H1 (cell line): ENCODE results near the gene TBC1D22A. TPM values are rescaled to one million over a fixed set of nuclear protein-coding genes. Genes with fewer than 3 reads are reported as not detected.

Experiments used
- CTCF ChIA-PET: fragments of 300-600 bp; sonication (Branson Sonifier 250); formaldehyde crosslinking; loops from one replicate; lab custom pipeline; 2021; ENCODE audit not compliant: partially characterized antibody; lab: Charles Lee
- POLR2A ChIA-PET: fragments of 300-600 bp; sonication (Branson Sonifier 250); formaldehyde crosslinking; loops from one replicate; lab custom pipeline; 2021; ENCODE audit warnings: inconsistent platforms; ENCODE audit not compliant: partially characterized antibody; lab: Charles Lee
- DNase-seq, 2 experiments: peaks; one replicate each; pipeline versions ENCODE4 v3.0.0 to v3.0.0-alpha.2; 2010 to 2022; ENCODE audit warnings: low spot score in 2 of 2, low read depth in 1 of 2, mixed read lengths in 1 of 2
- FAIRE-seq: peaks from 2 replicates; lab custom pipeline; 2011; peaks lifted over from hg19 to GRCh38; lab: Jason Lieb, UNC
- H2AFZ ChIP-seq: 2 replicates; pipeline ENCODE4 v1.8.1; 2012; ENCODE audit warnings: low read length, inconsistent platforms
- H2AK5ac ChIP-seq: 2 replicates; pipeline ENCODE4 v1.6.1; 2013; ENCODE audit warnings: low read depth, low read length
- H2BK120ac ChIP-seq: replicated peaks from 2 replicates; pipeline ENCODE3; 2013; ENCODE audit warnings: low read depth, low read length, inconsistent platforms
- H2BK12ac ChIP-seq: 2 replicates; pipeline ENCODE4 v1.6.1; 2013; ENCODE audit warnings: low read depth, low read length
- H2BK15ac ChIP-seq: 2 replicates; pipeline ENCODE4 v1.6.1; 2013; ENCODE audit warnings: low read length
- H2BK20ac ChIP-seq: 2 replicates; pipeline ENCODE4 v1.6.1; 2013; ENCODE audit warnings: low read length
- H2BK5ac ChIP-seq: 2 replicates; pipeline ENCODE4 v1.6.1; 2013; ENCODE audit warnings: low read depth, low read length
- H3K14ac ChIP-seq: 2 replicates; pipeline ENCODE4 v1.6.1; 2013; ENCODE audit warnings: inconsistent platforms; ENCODE audit not compliant: insufficient read length
- H3K18ac ChIP-seq: 2 replicates; pipeline ENCODE4 v1.6.1; 2013; ENCODE audit warnings: low read length; ENCODE audit errors: extremely low read depth
- H3K23ac ChIP-seq: 2 replicates; pipeline ENCODE4 v1.6.1; 2013; ENCODE audit warnings: inconsistent platforms; ENCODE audit not compliant: insufficient read length
- H3K23me2 ChIP-seq: 2 replicates; pipeline ENCODE4 v1.6.1; 2013; ENCODE audit warnings: low read depth, low read length
- H3K27ac ChIP-seq: 2 replicates; pipeline ENCODE4 v1.6.1; 2011; ENCODE audit warnings: low read depth, low read length, inconsistent platforms
- H3K27me3 ChIP-seq, 4 experiments: replicated peaks in 1 of 4; 1 replicate in 1 of 4; 2 replicates in 3 of 4; pipeline versions ENCODE4 v1.6.1 to v1.8.1; 2011 to 2013; ENCODE audit warnings: low read length in 3 of 4, mild to moderate bottlenecking in 3 of 4, inconsistent platforms in 2 of 4, mixed read lengths in 2 of 4, moderate library complexity in 1 of 4; ENCODE audit not compliant: control insufficient read depth in 3 of 4, insufficient read depth in 3 of 4; ENCODE audit errors: extremely low read depth in 1 of 4
- H3K36me3 ChIP-seq, 4 experiments: 2 replicates each; pipeline versions ENCODE4 v1.6.1 to v1.8.1; 2011 to 2013; ENCODE audit warnings: mild to moderate bottlenecking in 4 of 4, low read length in 3 of 4, moderate library complexity in 2 of 4, control low read depth in 1 of 4, inconsistent platforms in 1 of 4; ENCODE audit not compliant: insufficient read depth in 4 of 4, control insufficient read depth in 2 of 4
- H3K4ac ChIP-seq: replicated peaks from 2 replicates; pipeline ENCODE3; 2013; ENCODE audit warnings: low read length, low read depth, mixed read lengths, inconsistent platforms; ENCODE audit not compliant: insufficient read length
- H3K4me1 ChIP-seq, 4 experiments: replicated peaks in 1 of 4; 1 replicate in 1 of 4; 2 replicates in 3 of 4; pipeline versions ENCODE4 v1.6.1 to v1.8.1; 2011 to 2013; ENCODE audit warnings: low read length in 3 of 4, inconsistent platforms in 2 of 4, mixed read lengths in 1 of 4; ENCODE audit not compliant: insufficient read depth in 4 of 4, control insufficient read depth in 3 of 4
- H3K4me2 ChIP-seq, 2 experiments: 2 replicates each; pipeline versions ENCODE4 v1.6.1 to v1.8.1; 2011 to 2013; ENCODE audit warnings: low read depth in 2 of 2, low read length in 2 of 2, control low read depth in 1 of 2, inconsistent platforms in 1 of 2, mild to moderate bottlenecking in 1 of 2; ENCODE audit not compliant: insufficient read depth in 1 of 2
- H3K4me3 ChIP-seq, 4 experiments: fragments of 200-600, 300-600 bp in 1 of 4; sonication (generic), shearing (Covaris generic), sonication (Bioruptor Twin) in 1 of 4; 2 replicates each; pipeline versions ENCODE4 v1.5.1 to v1.8.1; 2011 to 2016; ENCODE audit warnings: low read length in 4 of 4, low read depth in 3 of 4, control low read depth in 2 of 4, inconsistent platforms in 2 of 4, mild to moderate bottlenecking in 2 of 4, mixed read lengths in 1 of 4, moderate library complexity in 1 of 4; ENCODE audit not compliant: insufficient read depth in 2 of 4; ENCODE audit errors: extremely low read depth in 1 of 4
- H3K56ac ChIP-seq: replicated peaks from 2 replicates; pipeline ENCODE3; 2013; ENCODE audit warnings: low read depth, mild to moderate bottlenecking, mixed read lengths, low read length, inconsistent platforms; ENCODE audit not compliant: insufficient read length
- H3K79me1 ChIP-seq: 2 replicates; pipeline ENCODE4 v1.6.1; 2013; ENCODE audit warnings: low read depth, low read length, control low read depth
- H3K79me2 ChIP-seq, 2 experiments: 2 replicates each; pipeline versions ENCODE4 v1.6.1 to v1.8.1; 2012 to 2013; ENCODE audit warnings: low read length in 2 of 2, mild to moderate bottlenecking in 2 of 2, inconsistent platforms in 1 of 2; ENCODE audit not compliant: insufficient read depth in 2 of 2, control insufficient read depth in 1 of 2
- H3K9ac ChIP-seq, 4 experiments: replicated peaks in 1 of 4; 1 replicate in 1 of 4; 2 replicates in 3 of 4; pipeline versions ENCODE4 v1.6.1 to v1.8.1; 2011 to 2013; ENCODE audit warnings: low read depth in 3 of 4, low read length in 3 of 4, control low read depth in 2 of 4, mild to moderate bottlenecking in 2 of 4, moderate library complexity in 2 of 4, inconsistent platforms in 1 of 4; ENCODE audit errors: extremely low read depth in 1 of 4
- H3K9me3 ChIP-seq, 2 experiments: 2 replicates each; pipeline versions ENCODE4 v1.6.1 to v1.8.1; 2012 to 2013; ENCODE audit warnings: mild to moderate bottlenecking in 2 of 2, moderate library complexity in 2 of 2, control low read depth in 1 of 2, inconsistent platforms in 1 of 2, low read depth in 1 of 2, low read length in 1 of 2, mixed read lengths in 1 of 2; ENCODE audit not compliant: insufficient read depth in 2 of 2
- H4K20me1 ChIP-seq, 2 experiments: replicated peaks in 1 of 2; 2 replicates each; pipeline versions ENCODE3 to v1.8.1; 2011 to 2013; ENCODE audit warnings: inconsistent platforms in 2 of 2, low read length in 2 of 2, mild to moderate bottlenecking in 1 of 2; ENCODE audit not compliant: insufficient read depth in 2 of 2, control insufficient read depth in 1 of 2
- H4K5ac ChIP-seq: 2 replicates; pipeline ENCODE4 v1.6.1; 2013; ENCODE audit warnings: low read length, low read depth, mixed read lengths, inconsistent platforms; ENCODE audit not compliant: insufficient read length
- H4K8ac ChIP-seq: 2 replicates; pipeline ENCODE4 v1.8.0; 2013; ENCODE audit warnings: mild to moderate bottlenecking, moderate library complexity, low read length, inconsistent platforms; ENCODE audit not compliant: insufficient read depth; ENCODE audit errors: extremely low read depth
- H4K91ac ChIP-seq: replicated peaks from 2 replicates; pipeline ENCODE3; 2013; ENCODE audit warnings: low read length, mixed read lengths, inconsistent platforms; ENCODE audit not compliant: insufficient read length
- ATF3 ChIP-seq: IDR thresholded peaks from 2 replicates; pipeline ENCODE4 v1.6.1; 2011; ENCODE audit warnings: low read depth, mild to moderate bottlenecking, low read length; ENCODE audit not compliant: insufficient read depth
- CHD1 ChIP-seq: IDR thresholded peaks from 2 replicates; pipeline ENCODE4 v1.6.1; 2012; ENCODE audit warnings: low read depth, low read length, improper control_type of control experiment
- TEAD4 ChIP-seq: IDR thresholded peaks from 2 replicates; pipeline ENCODE4 v1.6.1; 2012; ENCODE audit warnings: low read depth, low read length, inconsistent platforms, mixed read lengths
- WGBS, 2 experiments: shearing (Covaris generic) in 1 of 2; methylation state at CpG; one replicate each; pipeline versions ENCODE4 v1.1.6 to v1.1.7; 2013 to 2015; ENCODE audit warnings: low lambda C conversion rate in 2 of 2, mixed read lengths in 2 of 2, inconsistent platforms in 1 of 2, low coverage in 1 of 2, missing lambda C conversion rate in 1 of 2; ENCODE audit not compliant: insufficient replicate concordance in 2 of 2, insufficient coverage in 1 of 2, insufficient read length in 1 of 2; ENCODE audit errors: extremely low coverage in 1 of 2, missing lambda C conversion rate in 1 of 2; 5-methylcytosine and 5-hydroxymethylcytosine counted together
- polyA plus RNA-seq, 7 experiments: library from polyadenylated mRNA; depleted of rRNA in 3 of 7; stranded (reverse) in 5 of 7; unstranded in 2 of 7; fragments of >200 nt in 5 of 7; fragments of 200-250 nt in 2 of 7; gene quantifications; 1 replicate in 5 of 7; 2 replicates in 1 of 7; 4 replicates in 1 of 7; pipeline versions ENCODE4 v1.2.1 to v1.2.3, GENCODE V29; 2011 to 2013; ENCODE audit warnings: missing spikeins in 2 of 7, mixed read lengths in 2 of 7
- total RNA-seq: library from RNA; stranded (reverse); fragmentation: NEBNext Ultra II Directional; extraction: Animal tissue kit (Norgen Biotek cat#: 25700); gene quantifications from 2 replicates; pipeline ENCODE4 v1.2.1, GENCODE V29; 2021

TBC1D22A gene
- total and polyA plus RNA-seq, 2 of the 8 experiments (the other 6 are each of a cell fraction or from before 2014, with no cell fraction given): 11.9 to 18.4 TPM

GRCh38 chr22:47059076-47059475, 296.6 kb downstream of the TBC1D22A start:
- CTCF ChIA-PET: interaction anchor here (1.4 kb wide), 1 partner anchor 11 kb away, joined by 4 read pairs; no protein-coding TSS in a partner anchor
- no peak for FAIRE-seq
- H3K36me3 ChIP-seq: no peaks in the 10 kb centered on the region; a peak in 1 of 8 replicates

More at GRCh38 chr22:47059076-47059475, 296.6 kb downstream of the TBC1D22A start:
- H4K91ac ChIP-seq: no peak overlapping the region
- no peak overlapping the region for H4K5ac ChIP-seq
- no peak overlapping the region for H2BK120ac ChIP-seq
- H3K23me2 ChIP-seq: no peaks in the 10 kb centered on the region
- no peak for DNase-seq
- H3K4me3 ChIP-seq: no peak overlapping the region
- H4K8ac ChIP-seq: no peak overlapping the region
- 97% methylated on average over 15 of the region's 15 CpGs; no CpG with 5 or more reads in 1 of the 2 experiments for WGBS, 2 experiments
- H3K4me1 ChIP-seq: no peaks in the 10 kb centered on the region
- H2BK12ac ChIP-seq: no peak overlapping the region
- H3K27ac ChIP-seq: no peak overlapping the region
- H3K14ac ChIP-seq: no peak overlapping the region
- no peaks in the 10 kb centered on the region for H3K9me3 ChIP-seq
- H3K9ac ChIP-seq: no peak overlapping the region
- H3K4ac ChIP-seq: no peak overlapping the region
- no peak overlapping the region for H2AK5ac ChIP-seq
- peaks cover 0 to 2% of the 10 kb centered on the region in 2 experiments for H4K20me1 ChIP-seq
- H2BK5ac ChIP-seq: no peak overlapping the region
- no peak overlapping the region for H3K23ac ChIP-seq
- no peak overlapping the region for H3K56ac ChIP-seq
- POLR2A ChIA-PET: no interaction called here
- no peak overlapping the region for H2BK15ac ChIP-seq
- H3K4me2 ChIP-seq: no peak overlapping the region
- no peak overlapping the region for H2BK20ac ChIP-seq
- H3K18ac ChIP-seq: no peak overlapping the region
- H3K27me3 ChIP-seq: no peaks in the 10 kb centered on the region
- H3K79me2 ChIP-seq: no peaks in the 10 kb centered on the region
- no peak overlapping the region for H2AFZ ChIP-seq
- no peak for TF ChIP-seq CHD1
- no peak for TF ChIP-seq ATF3
- no peak for TF ChIP-seq TEAD4
- peaks cover 3% of the 10 kb centered on the region; the same call in 1 of the 2 replicates for H3K79me1 ChIP-seq
